ENCODE results near the gene CYBRD1.

DNA sequence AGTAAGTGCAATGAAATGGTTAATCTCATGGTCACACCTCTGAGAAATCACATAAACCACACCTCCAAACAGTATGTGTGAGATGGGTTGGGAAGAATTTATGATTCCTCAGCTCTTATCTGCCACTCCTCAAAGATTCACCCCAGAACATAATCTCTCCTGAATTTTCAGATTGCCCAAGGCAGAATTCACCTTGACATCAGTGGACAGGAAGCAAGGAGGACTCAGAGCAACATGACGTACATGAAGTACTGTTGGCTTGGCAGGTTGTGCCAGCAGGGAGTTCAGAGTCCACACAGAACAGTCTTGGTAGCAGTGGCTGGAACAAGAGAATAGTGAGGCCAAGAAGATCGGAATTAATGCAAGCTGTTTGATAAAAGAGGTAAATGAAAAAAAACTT lies 31.7 kb upstream of the CYBRD1 start:
- TF ChIP-seq SNAI2 (CRISPR knock-in tag; IDR thresholded peaks at IDR 0.05), result no peak
- no peak for TF ChIP-seq ISL1 (CRISPR knock-in tag; IDR thresholded peaks at IDR 0.05)
- TF ChIP-seq ARNTL (CRISPR knock-in tag; IDR thresholded peaks at IDR 0.05; ENCODE audit: borderline replicate concordance, low read depth), result no peak
- no peak for TF ChIP-seq ZNF565 (CRISPR knock-in tag; conservative IDR thresholded peaks at IDR 0.05; ENCODE audit: low read depth)
- TF ChIP-seq GLIS3 (CRISPR knock-in tag; IDR thresholded peaks at IDR 0.05), result no peak
- TF ChIP-seq ZFP30 (CRISPR knock-in tag; IDR thresholded peaks at IDR 0.05), result no peak

Data from SK-N-SH treated with all-trans-retinoic acid at 6 μM for 48 hours (cell line).